ENCODE data around the gene SNCB.

Gene SNCB

DNA sequence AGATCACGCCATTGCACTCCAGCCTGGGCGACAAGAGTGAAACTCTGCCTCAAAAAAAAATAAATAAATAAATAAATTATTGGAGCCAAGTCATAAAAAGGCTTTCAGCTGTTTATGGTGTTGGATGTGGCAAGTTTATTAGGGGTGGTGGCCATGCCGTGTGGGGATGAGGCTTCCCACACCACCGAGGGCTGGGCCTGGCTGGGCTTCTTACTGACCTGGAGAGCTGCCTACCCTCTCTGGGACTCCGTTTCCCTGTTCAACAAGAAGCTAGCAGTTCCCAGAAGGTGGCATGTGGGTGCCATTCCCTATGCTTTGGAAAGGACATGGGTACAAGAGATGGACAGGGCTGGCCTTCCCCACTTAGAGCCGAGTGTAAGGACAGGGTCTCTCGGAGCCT is 42.9 kb downstream of the SNCB start:
- DNase-seq: no peak
- Histone ChIP-seq H3K4me1 (no peaks in the 10 kb centered on the region), H3K27me3 (no peaks in the 10 kb centered on the region), H3K9me3 (no peaks in the 10 kb centered on the region), H3K4me3 (ENCODE audit: low read depth, low read length) (no peak overlapping the region), H3K36me3 (no peaks in the 10 kb centered on the region; the same call in 1 of the 2 replicates)
- TF ChIP-seq, protein P1, sequence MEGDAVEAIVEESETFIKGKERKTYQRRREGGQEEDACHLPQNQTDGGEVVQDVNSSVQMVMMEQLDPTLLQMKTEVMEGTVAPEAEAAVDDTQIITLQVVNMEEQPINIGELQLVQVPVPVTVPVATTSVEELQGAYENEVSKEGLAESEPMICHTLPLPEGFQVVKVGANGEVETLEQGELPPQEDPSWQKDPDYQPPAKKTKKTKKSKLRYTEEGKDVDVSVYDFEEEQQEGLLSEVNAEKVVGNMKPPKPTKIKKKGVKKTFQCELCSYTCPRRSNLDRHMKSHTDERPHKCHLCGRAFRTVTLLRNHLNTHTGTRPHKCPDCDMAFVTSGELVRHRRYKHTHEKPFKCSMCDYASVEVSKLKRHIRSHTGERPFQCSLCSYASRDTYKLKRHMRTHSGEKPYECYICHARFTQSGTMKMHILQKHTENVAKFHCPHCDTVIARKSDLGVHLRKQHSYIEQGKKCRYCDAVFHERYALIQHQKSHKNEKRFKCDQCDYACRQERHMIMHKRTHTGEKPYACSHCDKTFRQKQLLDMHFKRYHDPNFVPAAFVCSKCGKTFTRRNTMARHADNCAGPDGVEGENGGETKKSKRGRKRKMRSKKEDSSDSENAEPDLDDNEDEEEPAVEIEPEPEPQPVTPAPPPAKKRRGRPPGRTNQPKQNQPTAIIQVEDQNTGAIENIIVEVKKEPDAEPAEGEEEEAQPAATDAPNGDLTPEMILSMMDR (IDR thresholded peaks at IDR 0.05; ENCODE audit: low read depth, low read length): no peak

DNA sequence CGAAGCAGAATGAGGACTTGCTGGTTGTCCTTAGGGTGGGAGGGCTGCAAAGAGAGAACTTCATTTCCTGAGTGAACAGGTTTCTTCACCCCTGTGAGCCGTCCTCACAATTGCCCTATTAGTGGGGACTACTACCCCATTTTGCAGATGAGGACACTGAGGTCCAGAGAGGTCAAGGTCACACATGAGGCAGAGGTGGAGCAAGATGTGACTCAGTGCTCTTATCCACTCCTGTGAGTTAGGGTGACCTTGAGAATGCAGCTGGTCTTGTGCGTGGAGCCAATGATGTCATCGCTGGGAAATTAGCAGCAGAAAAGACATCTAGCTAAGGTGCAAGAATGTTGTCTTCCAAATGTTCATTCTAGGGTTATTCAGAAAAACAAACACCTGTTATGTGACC is 47.3 kb downstream of the SNCB start:
- no peaks in the 10 kb centered on the region for H3K27me3 ChIP-seq
- DNase-seq: no peak
- no peaks in the 10 kb centered on the region for H3K4me1 ChIP-seq
- H3K4me3 ChIP-seq (ENCODE audit: low read depth, low read length): no peak overlapping the region
- H3K9me3 ChIP-seq: no peaks in the 10 kb centered on the region
- no peaks in the 10 kb centered on the region for H3K36me3 ChIP-seq
- TF ChIP-seq, protein P1 (IDR thresholded peaks at IDR 0.05; ENCODE audit: low read depth, low read length): no peak

DNA sequence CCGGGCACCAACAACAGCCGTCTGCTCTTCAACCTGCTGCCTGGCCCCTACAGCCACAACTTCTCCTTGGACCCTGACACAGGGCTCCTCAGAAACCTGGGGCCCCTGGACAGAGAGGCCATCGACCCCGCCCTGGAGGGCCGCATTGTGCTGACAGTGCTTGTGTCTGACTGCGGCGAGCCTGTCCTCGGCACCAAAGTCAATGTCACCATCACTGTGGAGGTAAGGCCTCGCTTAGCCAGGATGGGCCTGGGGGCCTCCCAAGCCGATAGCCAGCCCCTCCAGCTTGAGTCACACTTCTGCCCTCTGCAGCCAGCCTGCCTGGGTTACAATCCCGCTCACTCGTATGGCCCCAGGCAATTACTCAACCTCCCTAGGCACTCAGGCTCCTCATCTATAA is 49.0 kb downstream of the SNCB start:
- no peak overlapping the region for H3K4me3 ChIP-seq (ENCODE audit: low read depth, low read length)
- no peaks in the 10 kb centered on the region for H3K4me1 ChIP-seq
- H3K36me3 ChIP-seq: no peaks in the 10 kb centered on the region
- DNase-seq: no peak
- H3K27me3 ChIP-seq: no peaks in the 10 kb centered on the region
- TF ChIP-seq, protein P1 (IDR thresholded peaks at IDR 0.05; ENCODE audit: low read depth, low read length): no peak
- no peaks in the 10 kb centered on the region for H3K9me3 ChIP-seq

DNA sequence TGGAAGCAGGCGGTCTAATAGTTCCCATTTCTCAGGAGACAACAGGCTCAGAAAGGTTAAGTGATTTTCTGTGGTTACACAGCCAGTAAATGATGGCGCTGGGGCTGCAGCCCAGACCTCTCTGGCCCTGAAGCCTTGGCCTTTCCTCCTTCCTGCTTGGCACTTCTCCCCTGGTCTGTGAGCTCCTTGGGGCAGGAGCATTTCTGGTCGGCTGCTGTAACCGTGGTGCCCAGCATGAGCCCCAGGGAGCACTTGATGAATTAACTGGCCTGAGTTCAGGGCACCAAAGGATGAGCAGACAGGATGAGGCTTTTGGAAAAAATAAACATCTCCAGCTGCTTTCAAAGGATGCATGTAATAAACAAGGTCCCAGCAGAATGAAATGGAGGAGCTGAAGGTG is 51.0 kb downstream of the SNCB start:
- no peaks in the 10 kb centered on the region for H3K4me1 ChIP-seq
- H3K9me3 ChIP-seq: no peaks in the 10 kb centered on the region
- no peak overlapping the region for H3K4me3 ChIP-seq (ENCODE audit: low read depth, low read length)
- H3K27me3 ChIP-seq: no peaks in the 10 kb centered on the region
- no peak for DNase-seq
- TF ChIP-seq, protein P1 (IDR thresholded peaks at IDR 0.05; ENCODE audit: low read depth, low read length): no peak
- no peaks in the 10 kb centered on the region for H3K36me3 ChIP-seq

DNA sequence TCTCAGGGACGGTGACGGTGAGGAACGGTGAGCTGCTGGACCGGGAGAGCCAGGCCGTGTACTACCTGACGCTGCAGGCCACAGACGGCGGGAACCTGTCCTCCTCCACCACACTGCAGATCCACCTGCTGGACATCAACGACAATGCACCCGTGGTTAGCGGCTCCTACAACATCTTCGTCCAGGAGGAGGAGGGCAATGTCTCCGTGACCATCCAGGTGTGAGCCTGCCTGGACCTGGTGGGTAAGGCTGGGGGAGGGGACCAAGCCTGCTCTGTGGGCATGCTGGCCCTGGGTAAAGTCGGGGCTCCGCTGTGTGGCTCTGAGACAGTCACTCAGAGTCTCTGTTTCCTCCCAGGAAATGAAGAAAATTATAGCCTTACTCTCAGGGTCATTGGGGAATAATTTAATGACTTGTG is 51.9 kb downstream of the SNCB start:
- TF ChIP-seq, protein P1 (IDR thresholded peaks at IDR 0.05; ENCODE audit: low read depth, low read length): peak; percentile 59
- H3K4me3 ChIP-seq (ENCODE audit: low read depth, low read length): no peak overlapping the region
- no peaks in the 10 kb centered on the region for H3K36me3 ChIP-seq
- no peaks in the 10 kb centered on the region for H3K27me3 ChIP-seq
- H3K4me1 ChIP-seq: no peaks in the 10 kb centered on the region
- no peaks in the 10 kb centered on the region for H3K9me3 ChIP-seq
- peak; percentile 62 for DNase-seq

DNA sequence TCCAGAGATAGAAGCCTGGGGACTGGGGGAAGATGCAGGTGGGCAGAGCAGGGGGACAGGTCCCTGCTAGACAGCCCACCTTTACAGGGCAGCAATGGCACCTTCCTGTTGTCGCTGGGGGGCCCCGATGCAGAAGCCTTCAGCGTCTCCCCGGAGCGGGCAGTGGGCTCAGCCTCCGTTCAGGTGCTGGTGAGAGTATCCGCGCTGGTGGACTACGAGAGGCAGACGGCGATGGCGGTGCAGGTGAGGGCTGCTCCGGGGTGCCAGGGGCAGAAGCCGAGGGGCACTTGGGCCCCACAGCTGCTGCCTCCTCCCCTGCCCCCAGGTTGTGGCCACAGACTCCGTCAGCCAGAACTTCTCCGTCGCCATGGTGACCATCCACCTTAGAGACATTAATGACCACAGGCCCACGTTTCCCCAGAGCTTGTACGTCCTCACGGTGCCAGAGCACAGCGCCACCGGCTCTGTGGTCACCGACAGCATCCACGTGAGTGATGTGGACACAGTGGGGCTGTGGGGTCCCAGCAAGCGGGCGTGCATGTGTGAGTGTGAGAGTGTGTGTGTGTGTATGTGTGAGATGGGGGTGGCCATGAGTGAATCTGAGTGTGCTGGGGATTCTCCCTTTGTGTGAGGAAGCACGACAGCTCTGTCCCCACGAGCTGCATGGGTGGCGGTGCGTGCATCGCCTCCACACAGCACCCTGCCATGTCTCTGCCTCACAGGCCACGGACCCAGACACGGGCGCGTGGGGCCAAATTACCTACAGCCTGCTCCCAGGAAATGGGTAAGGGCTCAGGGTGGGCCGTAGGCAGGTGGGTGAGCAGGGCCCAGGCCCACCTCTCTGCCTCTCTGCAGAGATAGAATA is 52.8 kb downstream of the SNCB start:
- Histone ChIP-seq H3K36me3 (no peaks in the 10 kb centered on the region), H3K27me3 (no peaks in the 10 kb centered on the region), H3K9me3 (no peaks in the 10 kb centered on the region), H3K4me3 (ENCODE audit: low read depth, low read length) (no peak overlapping the region), H3K4me1 (no peaks in the 10 kb centered on the region)
- no peak for DNase-seq
- TF ChIP-seq, protein P1 (IDR thresholded peaks at IDR 0.05; ENCODE audit: low read depth, low read length): no peak
